DMS153 treated with DMSO at 0.1 percent for 48 hours (cell line): Measurements from ENCODE around the gene MMP14.

Experiments used
- DNase-seq: peaks from one replicate; lab custom pipeline; 2025; ENCODE audit not compliant: unreplicated experiment; lab: John Stamatoyannopoulos, UW

MMP14 gene

GRCh38 chr14:22883173-22883976 lies 47.0 kb downstream of the MMP14 start, which contains the start of gene REM2:
Gene REM2 (plus strand): TSS chr14:22883222. CDS start chr14:22883288, 66 bp downstream.
- DNase-seq, result no peak

- DNase-seq, result no peak
These were observed 47.8 kb downstream of the MMP14 start for GRCh38 chr14:22884076-22884737.

DNA sequence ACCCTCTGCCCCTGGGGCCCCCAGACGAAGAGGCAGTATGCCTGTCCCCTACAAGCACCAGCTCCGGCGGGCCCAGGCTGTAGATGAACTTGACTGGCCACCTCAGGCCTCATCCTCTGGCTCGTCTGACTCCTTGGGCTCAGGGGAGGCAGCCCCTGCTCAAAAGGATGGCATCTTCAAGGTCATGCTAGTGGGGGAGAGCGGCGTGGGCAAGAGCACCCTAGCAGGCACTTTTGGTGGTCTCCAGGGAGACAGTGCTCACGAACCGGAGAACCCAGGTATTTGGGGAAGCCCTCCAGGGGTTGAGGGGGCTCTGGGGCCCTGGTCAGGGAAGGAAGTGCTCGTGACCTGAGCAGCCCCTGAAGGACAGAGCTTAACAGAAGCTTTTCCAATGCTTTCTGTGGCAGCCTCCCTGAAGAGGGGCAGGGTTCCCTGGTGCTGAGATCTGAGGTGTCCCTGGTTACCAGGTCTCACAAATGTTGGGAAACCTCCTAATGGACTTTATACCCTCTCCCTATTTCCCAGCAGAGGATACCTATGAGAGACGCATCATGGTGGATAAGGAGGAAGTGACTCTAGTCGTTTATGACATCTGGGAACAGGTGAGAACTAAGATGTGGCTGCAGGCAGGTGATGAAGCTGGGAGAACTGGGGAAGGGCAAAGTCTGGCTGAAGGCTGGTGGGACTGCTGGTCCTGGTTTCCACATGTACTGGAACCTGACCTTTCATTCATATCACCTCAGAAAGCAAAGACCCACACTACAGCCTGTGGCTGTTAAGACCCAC lies 48.5 kb downstream of the MMP14 start:
- no peak for DNase-seq

GRCh38 chr14:22885975-22886374 lies 49.6 kb downstream of the MMP14 start:
- DNase-seq, result no peak

- DNase-seq, result peak; percentile 78
These were observed 50.3 kb downstream of the MMP14 start for GRCh38 chr14:22886500-22887259.

GRCh38 chr14:22887260-22887989 lies 51.0 kb downstream of the MMP14 start:
- DNase-seq, result peak; percentile 76

DNA sequence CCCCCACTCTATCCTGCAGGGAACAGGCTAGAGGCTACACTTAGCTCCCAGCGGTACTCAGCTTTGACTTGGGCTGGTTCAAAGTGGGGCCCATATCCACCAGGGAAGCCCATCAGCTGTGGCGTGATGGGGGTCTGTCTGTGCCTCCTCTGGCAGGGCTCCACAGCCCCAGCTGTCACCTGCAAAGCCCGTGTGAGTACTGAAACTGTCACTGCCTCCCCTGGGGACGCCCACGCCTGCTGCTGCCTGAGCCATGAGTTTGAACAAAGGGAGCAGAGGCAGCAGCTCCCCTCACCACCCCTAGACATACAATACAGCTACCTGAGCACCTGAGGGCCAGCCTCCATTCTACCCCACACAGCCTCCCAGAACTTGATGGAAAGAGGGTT lies 51.6 kb downstream of the MMP14 start:
- DNase-seq, result no peak

DNA sequence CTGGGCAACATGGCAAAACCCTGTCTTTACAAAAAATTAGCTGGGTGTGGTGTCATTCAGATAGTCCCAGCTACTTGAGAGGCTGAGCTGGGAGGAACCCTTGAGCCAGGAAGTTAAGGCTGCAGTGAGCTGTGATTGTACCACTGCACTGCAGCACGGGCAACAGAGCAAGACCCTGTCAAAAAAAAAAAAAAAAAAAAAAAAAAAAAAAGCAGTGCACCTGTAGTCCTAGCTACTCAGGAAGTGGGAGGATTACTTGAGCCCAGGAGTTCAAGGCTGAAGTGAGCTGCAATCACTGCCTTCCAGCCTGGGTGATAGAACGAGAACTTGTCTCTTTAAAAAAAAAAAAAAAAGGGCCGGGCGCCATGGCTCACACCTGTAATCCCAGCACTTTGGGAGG lies 52.3 kb downstream of the MMP14 start:
- DNase-seq, result no peak

DNA sequence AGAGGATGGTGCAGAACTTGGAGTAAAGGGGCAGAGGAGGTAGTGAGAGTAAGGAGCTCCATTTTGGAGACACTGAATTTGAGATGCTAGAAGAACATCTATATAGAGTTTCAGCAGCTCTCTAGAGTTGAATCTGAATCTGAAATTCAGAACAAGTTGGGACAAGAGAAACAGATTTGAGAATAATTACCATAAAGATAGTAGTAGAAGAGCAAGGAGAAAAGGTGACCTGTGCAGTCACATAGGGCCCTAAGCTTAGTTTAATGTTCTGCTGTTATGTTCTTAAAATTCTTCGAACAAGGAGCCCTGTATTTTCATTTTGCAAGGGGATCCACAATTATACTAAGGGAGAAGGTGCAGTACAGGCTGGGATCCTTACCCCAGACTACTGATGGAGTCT lies 54.0 kb downstream of the MMP14 start:
- DNase-seq, result no peak

- no peak for DNase-seq
These were observed 56.1 kb downstream of the MMP14 start for GRCh38 chr14:22892488-22892887.

DNA sequence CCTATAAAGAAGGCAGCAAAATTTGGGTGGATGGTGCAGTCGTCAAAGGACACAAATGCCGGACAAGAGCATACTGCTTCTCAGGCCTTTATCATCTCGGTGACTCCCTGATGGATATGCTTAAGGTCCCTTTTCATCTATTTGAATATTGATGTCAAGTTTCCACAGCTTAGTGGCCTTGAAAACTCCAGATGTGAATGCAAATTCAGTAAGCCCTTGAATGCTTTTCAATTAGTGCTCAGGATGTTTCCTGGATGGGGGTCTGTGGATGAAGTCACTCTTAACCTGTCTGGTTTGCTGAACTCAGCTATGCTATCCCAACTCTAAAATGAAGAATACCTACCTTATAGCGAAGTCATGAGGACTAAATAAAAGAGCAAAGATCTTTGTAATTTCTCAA lies 57.3 kb downstream of the MMP14 start:
- DNase-seq, result no peak

- DNase-seq, result no peak
These were observed 59.0 kb downstream of the MMP14 start for GRCh38 chr14:22895402-22895801.

GRCh38 chr14:22896356-22896755 lies 60.0 kb downstream of the MMP14 start:
- no peak for DNase-seq

GRCh38 chr14:22896760-22897159 lies 60.4 kb downstream of the MMP14 start:
- no peak for DNase-seq

- DNase-seq, result no peak
These were observed 61.0 kb downstream of the MMP14 start for GRCh38 chr14:22897357-22897756.
